NB4 (cell line): Measurements from ENCODE around the gene RFWD3.

Source experiments
- DNase-seq: peaks from one replicate; pipeline ENCODE4 v3.0.0; 2010; ENCODE audit warnings: low read depth
- H3K4me3 ChIP-seq: one replicate; pipeline ENCODE4 v1.5.1; 2011; ENCODE audit warnings: mild to moderate bottlenecking, low read depth, low read length, moderate library complexity
- CTCF ChIP-seq: IDR thresholded peaks from one replicate; pipeline ENCODE4 v1.5.1; 2012; ENCODE audit warnings: low read depth, low read length
- MAX ChIP-seq: IDR thresholded peaks from 2 replicates; pipeline ENCODE4 v1.6.1; 2011; ENCODE audit warnings: low read depth, low read length
- MYC ChIP-seq: IDR thresholded peaks from 2 replicates; pipeline ENCODE4 v1.6.1; 2011; ENCODE audit warnings: low read depth, low read length
- POLR2A ChIP-seq: IDR thresholded peaks from 2 replicates; pipeline ENCODE4 v1.6.1; 2011; ENCODE audit warnings: mild to moderate bottlenecking; ENCODE audit not compliant: insufficient read length; ENCODE audit errors: extremely low read depth

Gene RFWD3

GRCh38 chr16:74623839-74624235, 42.8 kb downstream of the RFWD3 start:
- TF ChIP-seq POLR2A (no peak), MYC (no peak), MAX (no peak), CTCF (no peak)
- H3K4me3 ChIP-seq, result no peak overlapping the region
- DNase-seq, result no peak

GRCh38 chr16:74623214-74623838, 43.4 kb downstream of the RFWD3 start:
- DNase-seq, result peak; percentile 69
- peak; percentile 54 for TF ChIP-seq CTCF
- no peak for TF ChIP-seq POLR2A
- H3K4me3 ChIP-seq, result no peak overlapping the region

DNA sequence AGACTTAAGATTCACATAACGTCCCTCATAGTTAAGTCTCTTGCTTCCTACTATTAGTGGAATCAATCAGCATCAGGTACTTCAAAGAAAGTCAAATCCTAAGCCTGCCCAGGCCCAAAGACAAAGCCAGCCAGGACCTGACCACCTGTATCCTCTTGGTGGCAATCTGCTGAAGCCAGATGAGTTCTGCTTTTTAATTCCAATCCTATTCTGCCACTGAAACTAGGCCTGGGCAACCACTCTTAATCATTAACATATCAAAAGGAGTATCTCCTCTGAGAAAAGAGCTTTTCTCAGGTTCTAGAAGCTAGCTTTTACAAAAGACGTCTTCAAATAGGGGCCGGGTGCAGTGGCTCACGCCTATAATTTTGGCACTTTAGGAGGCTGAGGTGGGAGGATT, 44.7 kb downstream of the RFWD3 start:
- TF ChIP-seq MAX (no peak), MYC (no peak), CTCF (no peak), POLR2A (no peak)
- no peak for DNase-seq
- H3K4me3 ChIP-seq, result no peak overlapping the region

DNA sequence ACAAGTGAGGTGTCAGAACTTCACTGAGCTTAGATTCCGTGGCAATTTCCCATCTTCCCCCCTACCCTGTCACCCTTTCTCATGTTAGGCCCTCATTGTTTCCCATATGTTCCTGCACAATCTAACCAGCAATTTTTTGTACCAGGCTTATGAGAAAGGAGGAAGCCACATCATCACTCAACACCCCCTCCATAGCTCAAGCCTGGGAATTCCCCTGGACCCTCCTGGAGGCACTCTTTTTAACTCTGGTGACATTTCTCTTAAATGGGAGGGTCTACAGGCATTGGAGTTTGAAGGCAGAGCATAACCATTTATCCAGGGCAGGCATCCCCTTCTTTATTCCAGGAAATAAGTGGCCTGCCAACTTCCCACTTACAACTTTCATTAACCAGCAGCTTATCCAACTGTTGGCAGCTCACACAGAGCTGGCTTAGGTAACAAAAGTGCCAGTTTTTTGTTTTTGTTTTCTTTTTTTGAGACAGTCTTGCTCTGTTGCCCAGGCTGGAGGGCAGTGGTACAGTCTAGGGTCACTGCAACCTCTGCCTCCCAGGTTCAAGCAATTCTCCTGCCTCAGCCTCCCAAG, 49.4 kb downstream of the RFWD3 start:
- H3K4me3 ChIP-seq, result no peak overlapping the region
- DNase-seq, result no peak
- no peak for TF ChIP-seq POLR2A
- TF ChIP-seq CTCF, result no peak
- no peak for TF ChIP-seq MAX
- TF ChIP-seq MYC, result no peak

GRCh38 chr16:74611721-74612120, 55.0 kb downstream of the RFWD3 start:
- H3K4me3 ChIP-seq, result no peak overlapping the region
- TF ChIP-seq MYC (no peak), CTCF (no peak), MAX (no peak), POLR2A (no peak)
- DNase-seq, result no peak
